ENCODE results near the gene COQ10A. TPM values are rescaled to one million over a fixed set of nuclear protein-coding genes. Genes with fewer than 3 reads are reported as not detected.

COQ10A gene
- total and polyA plus RNA-seq, 2 donors (not counting 3 experiments of a cell fraction or from before 2014, with no cell fraction given) = 14.7 to 32.4 TPM

GRCh38 chr12:56231184-56231582, 35.6 kb upstream of the COQ10A start:
- no peaks in the 10 kb centered on the region for H4K20me1 ChIP-seq (replicated peaks; ENCODE audit: control insufficient read depth, extremely low read depth, insufficient read depth, low read length)
- no peaks in the 10 kb centered on the region for H3K4me1 ChIP-seq (ENCODE audit: control insufficient read depth, extremely low read depth, insufficient read depth, low read length)
- H3K9me1 ChIP-seq (replicated peaks; ENCODE audit: control insufficient read depth, extremely low read depth, insufficient read depth, low read length) = no peaks in the 10 kb centered on the region
- H3K4me2 ChIP-seq (ENCODE audit: insufficient read depth, low read length) = no peak overlapping the region
- no peak overlapping the region for H3K9ac ChIP-seq (replicated peaks; ENCODE audit: extremely low read depth, insufficient read depth, low read length)
- DNase-seq (ENCODE audit: low read depth, low spot score) (no peak), FAIRE-seq (no peak)
- intact Hi-C loops (cut with micrococcal nuclease) (no loop called here), dilution Hi-C loops (cut with MboI; ENCODE audit: extremely low pct_ligation_motif_present, low sequenced_read_pairs) (no loop called here)
- H3K79me2 ChIP-seq (ENCODE audit: control insufficient read depth, insufficient read depth, low read length) = no peaks in the 10 kb centered on the region
- H3K27me3 ChIP-seq (ENCODE audit: control insufficient read depth in 2 of 2, insufficient read depth in 2 of 2, low read length in 2 of 2) = no peaks in the 10 kb centered on the region
- BruUV-seq (replicated peaks) = no TSS peak
- no peaks in the 10 kb centered on the region for H3K9me3 ChIP-seq (replicated peaks; ENCODE audit: control insufficient read depth, insufficient read depth, low read length)
- TF ChIP-seq EZH2 (IDR thresholded peaks at IDR 0.05; ENCODE audit: borderline replicate concordance, low read depth, low read length, severe bottlenecking) (no peak), MAX (IDR thresholded peaks at IDR 0.05; ENCODE audit: insufficient read depth, insufficient read length) (no peak), POLR2A (IDR thresholded peaks at IDR 0.05; ENCODE audit: low read depth, low read length) (no peak), MYC (IDR thresholded peaks at IDR 0.05; ENCODE audit: low read depth, low read length) (no peak), FOS (IDR thresholded peaks at IDR 0.05; ENCODE audit: borderline replicate concordance, insufficient read depth, low read length) (no peak)
- H3K4me3 ChIP-seq (replicated peaks in 1 of 3; ENCODE audit: insufficient read depth in 1 of 3, low read depth in 1 of 3, low read length in 3 of 3) = no peak overlapping the region
- POLR2A ChIA-PET = interaction anchor here (0.5 kb wide), 1 partner anchor 448 kb away, joined by 4 read pairs; no protein-coding TSS in a partner anchor
- H3K36me3 ChIP-seq (ENCODE audit: control insufficient read depth in 2 of 2, extremely low read depth in 1 of 2, insufficient read depth in 2 of 2, low read length in 2 of 2) = peaks cover 0 to 4% of the 10 kb centered on the region in 2 experiments
- CTCF ChIA-PET = interaction anchor here (0.5 to 1.3 kb wide), 3 partner anchors 20 to 106 kb away, joined by 3 to 4 read pairs (median 3); no protein-coding TSS in a partner anchor
- no peak overlapping the region for H2AFZ ChIP-seq (ENCODE audit: low read depth, low read length)
- H3K27ac ChIP-seq (ENCODE audit: insufficient read depth, low read depth, low read length) = no peak overlapping the region

- Histone ChIP-seq H2AFZ (ENCODE audit: low read depth, low read length) (no peak overlapping the region), H3K27me3 (ENCODE audit: control insufficient read depth in 2 of 2, insufficient read depth in 2 of 2, low read length in 2 of 2) (no peaks in the 10 kb centered on the region), H3K36me3 (ENCODE audit: control insufficient read depth in 2 of 2, extremely low read depth in 1 of 2, insufficient read depth in 2 of 2, low read length in 2 of 2) (peaks cover 3 to 15% of the 10 kb centered on the region in 2 experiments), H3K4me2 (ENCODE audit: insufficient read depth, low read length) (no peak overlapping the region), H4K20me1 (replicated peaks; ENCODE audit: control insufficient read depth, extremely low read depth, insufficient read depth, low read length) (no peaks in the 10 kb centered on the region), H3K9ac (replicated peaks; ENCODE audit: extremely low read depth, insufficient read depth, low read length) (no peak overlapping the region), H3K79me2 (ENCODE audit: control insufficient read depth, insufficient read depth, low read length) (no peaks in the 10 kb centered on the region), H3K9me1 (replicated peaks; ENCODE audit: control insufficient read depth, extremely low read depth, insufficient read depth, low read length) (no peaks in the 10 kb centered on the region), H3K9me3 (replicated peaks; ENCODE audit: control insufficient read depth, insufficient read depth, low read length) (no peaks in the 10 kb centered on the region), H3K4me3 (replicated peaks in 1 of 3; ENCODE audit: insufficient read depth in 1 of 3, low read depth in 1 of 3, low read length in 3 of 3) (no peak overlapping the region), H3K4me1 (ENCODE audit: control insufficient read depth, extremely low read depth, insufficient read depth, low read length) (no peaks in the 10 kb centered on the region), H3K27ac (ENCODE audit: insufficient read depth, low read depth, low read length) (no peak overlapping the region)
- dilution Hi-C loops (cut with MboI; ENCODE audit: extremely low pct_ligation_motif_present, low sequenced_read_pairs) = no loop called here
- BruUV-seq (replicated peaks) = no TSS peak
- CTCF ChIA-PET = no interaction called here
- POLR2A ChIA-PET = no interaction called here
- intact Hi-C loops (cut with micrococcal nuclease) = no loop called here
- DNase-seq (ENCODE audit: low read depth, low spot score) (no peak), FAIRE-seq (no peak)
- TF ChIP-seq CTCF (IDR thresholded peaks at IDR 0.05; ENCODE audit: extremely low read depth in 1 of 2, insufficient read depth in 1 of 2, low read depth in 1 of 2, low read length in 2 of 2) (no peak), FOS (IDR thresholded peaks at IDR 0.05; ENCODE audit: borderline replicate concordance, insufficient read depth, low read length) (no peak), GATA2 (IDR thresholded peaks at IDR 0.05; ENCODE audit: insufficient read depth, insufficient read length, low read depth, low read length) (no peak), MAX (IDR thresholded peaks at IDR 0.05; ENCODE audit: insufficient read depth, insufficient read length) (no peak), JUN (IDR thresholded peaks at IDR 0.05; ENCODE audit: borderline replicate concordance, insufficient read depth, insufficient read length, low read depth) (no peak), MYC (IDR thresholded peaks at IDR 0.05; ENCODE audit: low read depth, low read length) (no peak), EZH2 (IDR thresholded peaks at IDR 0.05; ENCODE audit: borderline replicate concordance, low read depth, low read length, severe bottlenecking) (no peak)
Measured at GRCh38 chr12:56234746-56235436, 31.9 kb upstream of the COQ10A start.

Measured in endothelial cell of umbilical vein (primary cell).